ENCODE measurements around the gene PADI6. TPM values are rescaled to one million over a fixed set of nuclear protein-coding genes. Genes with fewer than 3 reads are reported as not detected.

Gene PADI6
- not detected in 2 replicates for total RNA-seq

DNA sequence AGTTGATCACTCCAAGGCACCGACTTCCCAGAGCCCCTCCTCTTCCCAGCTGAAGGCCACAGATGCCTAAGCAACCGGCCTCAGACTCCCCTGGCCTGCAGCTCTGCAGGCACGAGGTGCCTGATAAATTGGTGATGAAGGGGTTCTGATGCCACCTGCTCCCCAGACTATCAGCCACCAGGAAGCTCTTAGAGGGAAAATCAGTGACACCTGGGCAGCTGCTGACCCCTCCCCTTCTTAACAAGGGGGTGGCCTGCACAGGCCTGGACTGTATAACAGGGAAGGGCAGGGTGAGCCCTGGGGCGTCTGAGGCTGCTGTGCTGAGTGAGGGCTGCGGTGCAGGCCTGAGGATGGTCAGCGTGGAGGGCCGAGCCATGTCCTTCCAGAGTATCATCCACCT, at the start of gene PADI6:
Gene PADI6 (plus strand): TSS at position 301 of the 400 bp plus-strand sequence. CDS start 50 bp downstream, at position 351.

GRCh38 chr1:17439250-17440073, 67.5 kb downstream of the PADI6 start, which contains the start of gene RCC2:
TSS of gene RCC2 (minus strand) at chr1:17439677. CDS start at chr1:17438514, 1,163 bp downstream.

Other genes starting within 250 kb of the PADI6 start
- under 0.01 and 0.29 TPM in 2 replicates for gene PADI1, start 167.1 kb upstream of the PADI6 start, total RNA-seq
- under 0.01 and 0.14 TPM in 2 replicates for gene PADI3, start 123.1 kb upstream of the PADI6 start, total RNA-seq
- gene PADI4, start 64.0 kb upstream of the PADI6 start, total RNA-seq = not detected in 2 replicates
- gene RCC2, start 67.5 kb downstream of the PADI6 start, total RNA-seq = 47.7 and 125 TPM in 2 replicates
- gene ARHGEF10L, start 167.5 kb downstream of the PADI6 start, total RNA-seq = 14.2 and 15.7 TPM in 2 replicates

All from placental pericyte (primary cell).